Left lung (tissue), 10 donors: ENCODE measurements around the gene BPIFA1. TPM values are rescaled to one million over a fixed set of nuclear protein-coding genes. Genes with fewer than 3 reads are reported as not detected.

Experiments
- ATAC-seq: fragments of 200-7000 bp; cut with Tn5 transposase; one replicate; pipeline ENCODE4 v1.9.1; 2020; ENCODE audit warnings: moderate library complexity
- DNase-seq, 4 donors: peaks; one replicate each; pipeline ENCODE4 v3.0.0-alpha.2; 2013 to 2020
- H3K27ac ChIP-seq, 2 donors: fragments of 200-600 bp; sonication (generic) in 1 of 2; one replicate each; pipeline versions ENCODE4 v1.5.0 to v1.8.0; 2020 to 2021
- H3K27me3 ChIP-seq, 2 donors: fragments of 200-600 bp; sonication (generic) in 1 of 2; one replicate each; pipeline versions ENCODE4 v1.5.0 to v1.8.0; 2020 to 2021
- H3K36me3 ChIP-seq, 2 donors: fragments of 200-600 bp; sonication (generic) in 1 of 2; one replicate each; pipeline versions ENCODE4 v1.5.0 to v1.8.0; 2020 to 2021
- H3K4me1 ChIP-seq, 2 donors: fragments of 200-600 bp; one replicate each; pipeline ENCODE4 v1.8.0; 2021
- H3K4me3 ChIP-seq, 2 donors: fragments of 200-600 bp; sonication (generic) in 1 of 2; one replicate each; pipeline versions ENCODE4 v1.5.0 to v1.8.0; 2020 to 2021; ENCODE audit warnings: mild to moderate bottlenecking in 1 of 2
- H3K9me3 ChIP-seq, 2 donors: fragments of 200-600 bp; sonication (generic) in 1 of 2; one replicate each; pipeline versions ENCODE4 v1.5.0 to v1.8.0; 2020 to 2021
- CTCF ChIP-seq, 2 donors: fragments of 200-600 bp; sonication (generic) in 1 of 2; IDR thresholded peaks; one replicate each; pipeline versions ENCODE4 v1.5.0 to v1.8.0; 2021; ENCODE audit warnings: antibody characterized with exemption in 2 of 2
- intact Hi-C, 2 donors: fragments of 100-400 bp; cut with DNase I; formaldehyde crosslinking; loops; one replicate each; pipeline versions ENCODE4 v1.11.2 to v1.14.2; 2022
- polyA plus RNA-seq, 6 donors: library from polyadenylated mRNA; unstranded; fragments of 120-200 nt; gene quantifications; one replicate each; pipeline ENCODE4 v1.2.1, GENCODE V29; 2013; ENCODE audit not compliant: insufficient read length in 6 of 6
- total RNA-seq, 2 donors: library from RNA; stranded (reverse); fragmentation: NEBNext Ultra II Directional; extraction: Animal tissue kit (Norgen Biotek cat#: 25700); gene quantifications; one replicate each; pipeline ENCODE4 v1.2.1, GENCODE V29; 2021
- donor health status: DM: no; HTN: yes; CAD: no.
- donor health status: DM: no; HTN: no; CAD: no.

Gene BPIFA1
- total and polyA plus RNA-seq, 8 donors: 9.2 TPM; not detected in 7

DNA sequence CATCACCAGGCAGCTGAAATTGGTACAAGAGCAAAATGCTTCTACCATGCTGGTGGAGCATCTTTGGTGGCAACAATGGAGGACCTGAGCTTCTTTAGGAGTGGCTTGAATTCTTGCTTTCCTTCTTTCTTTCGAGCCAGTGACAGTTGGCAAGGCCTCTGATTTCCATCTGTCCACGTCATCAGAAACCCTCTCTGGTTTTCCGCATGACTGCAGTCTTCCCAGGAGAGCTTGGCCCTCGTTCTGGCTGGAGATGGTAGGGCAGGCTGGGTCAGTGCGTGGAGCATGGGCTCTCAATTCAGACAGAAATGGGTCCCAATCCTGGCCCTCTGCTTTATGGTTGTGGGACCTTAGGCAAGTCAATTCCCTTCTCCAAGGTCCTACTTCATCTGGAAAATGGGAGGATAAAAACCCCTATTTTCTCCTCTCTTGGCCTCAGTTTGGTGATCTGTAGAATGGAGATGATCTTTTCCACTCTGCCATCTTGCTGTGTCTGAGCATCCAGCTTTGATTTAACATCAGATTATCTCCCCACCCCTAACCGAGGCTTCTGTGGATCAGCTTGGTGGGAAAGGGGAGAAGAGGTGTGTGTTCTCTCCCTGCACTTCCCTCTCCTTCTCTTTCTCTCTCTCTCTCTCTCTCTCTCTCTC, 43.6 kb downstream of the BPIFA1 start:
- TF ChIP-seq CTCF (IDR thresholded peaks at IDR 0.05): no peak
- Histone ChIP-seq H3K9me3 (no peaks in the 10 kb centered on the region), H3K36me3 (no peaks in the 10 kb centered on the region), H3K27ac (no peak overlapping the region), H3K4me3 (no peak overlapping the region), H3K27me3 (peaks cover 0 to 22% of the 10 kb centered on the region in 2 donors), H3K4me1 (no peaks in the 10 kb centered on the region)
- no peak for ATAC-seq
- no peak for DNase-seq
- intact Hi-C loops: no loop called here

DNA sequence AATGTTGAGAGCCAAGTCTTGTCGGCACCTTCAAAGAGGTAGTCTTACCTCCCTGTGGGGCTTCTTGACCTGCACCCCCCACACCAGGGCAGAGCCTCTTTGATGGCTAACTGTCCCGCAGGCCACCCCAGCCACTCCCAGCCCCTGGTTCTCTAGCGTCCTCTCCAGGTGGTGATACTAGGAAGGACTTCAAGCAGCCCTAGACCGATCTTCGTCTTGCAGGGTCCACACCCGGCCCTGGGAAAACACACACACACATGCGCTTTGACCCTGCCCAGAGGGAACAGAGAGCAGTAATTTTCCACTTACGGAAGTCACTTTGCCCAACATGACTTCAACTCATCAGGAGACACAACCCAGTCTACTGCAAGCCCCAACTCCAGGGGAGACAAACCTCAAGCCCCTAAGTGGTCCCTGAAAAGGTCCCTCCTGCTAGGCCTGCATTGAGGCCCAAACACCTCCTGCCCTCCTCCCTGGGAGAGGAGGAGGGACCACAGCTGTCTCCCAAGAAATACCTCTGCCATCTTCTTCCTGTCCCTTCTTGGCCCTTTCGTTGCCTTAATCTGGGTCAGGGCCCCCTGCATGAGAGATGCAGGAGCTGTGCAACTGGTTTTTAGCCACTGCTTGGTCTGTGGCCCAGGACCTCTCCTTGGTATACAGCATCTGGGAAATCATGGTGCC, 44.3 kb downstream of the BPIFA1 start:
- no peaks in the 10 kb centered on the region for H3K9me3 ChIP-seq
- DNase-seq: no peak
- no peak for TF ChIP-seq CTCF (IDR thresholded peaks at IDR 0.05)
- H3K27ac ChIP-seq: no peak overlapping the region
- ATAC-seq: no peak
- intact Hi-C loops: no loop called here
- H3K27me3 ChIP-seq: peaks cover 0 to 22% of the 10 kb centered on the region in 2 donors
- H3K4me3 ChIP-seq: no peak overlapping the region
- H3K4me1 ChIP-seq: no peaks in the 10 kb centered on the region
- H3K36me3 ChIP-seq: no peaks in the 10 kb centered on the region

DNA sequence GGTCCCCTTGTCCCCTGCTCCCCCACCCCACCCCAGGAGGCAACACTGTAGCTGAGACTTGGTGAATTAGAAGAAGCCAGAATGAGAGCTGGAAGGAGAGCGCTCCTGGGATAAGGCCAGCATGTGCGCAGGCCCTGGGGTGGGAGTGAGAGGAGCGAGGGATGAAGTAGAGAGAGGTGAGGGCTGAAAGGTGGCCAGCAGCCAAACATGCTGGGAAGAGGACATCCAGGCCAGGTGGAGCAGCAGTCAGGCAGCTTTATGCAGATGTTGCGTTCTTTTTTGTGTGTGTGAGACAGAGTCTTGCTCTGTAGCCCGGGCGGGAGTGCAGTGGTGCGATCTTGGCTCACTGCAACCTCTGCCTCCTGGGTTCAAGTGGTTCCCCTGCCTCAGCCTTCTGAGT, 45.0 kb downstream of the BPIFA1 start:
- H3K4me1 ChIP-seq: no peaks in the 10 kb centered on the region
- H3K36me3 ChIP-seq: no peaks in the 10 kb centered on the region
- ATAC-seq (no peak), DNase-seq (no peak)
- no peak overlapping the region for H3K27ac ChIP-seq
- intact Hi-C loops: no loop called here
- H3K4me3 ChIP-seq: no peak overlapping the region
- no peaks in the 10 kb centered on the region for H3K9me3 ChIP-seq
- H3K27me3 ChIP-seq: peaks cover 0 to 22% of the 10 kb centered on the region in 2 donors
- TF ChIP-seq CTCF (IDR thresholded peaks at IDR 0.05): no peak

- Histone ChIP-seq H3K27ac (no peak overlapping the region), H3K4me1 (no peaks in the 10 kb centered on the region), H3K27me3 (peaks cover 0 to 22% of the 10 kb centered on the region in 2 donors), H3K4me3 (no peak overlapping the region), H3K9me3 (no peaks in the 10 kb centered on the region), H3K36me3 (no peaks in the 10 kb centered on the region)
- TF ChIP-seq CTCF (IDR thresholded peaks at IDR 0.05): no peak
- DNase-seq (no peak), ATAC-seq (no peak)
- intact Hi-C loops: no loop called here
Measured at GRCh38 chr20:33281550-33282146, 45.9 kb downstream of the BPIFA1 start.

- Histone ChIP-seq H3K4me1 (no peaks in the 10 kb centered on the region), H3K9me3 (no peaks in the 10 kb centered on the region), H3K27ac (no peak overlapping the region), H3K36me3 (no peaks in the 10 kb centered on the region), H3K27me3 (peaks cover 0 to 22% of the 10 kb centered on the region in 2 donors), H3K4me3 (no peak overlapping the region)
- ATAC-seq (no peak), DNase-seq (no peak)
- TF ChIP-seq CTCF (IDR thresholded peaks at IDR 0.05): no peak
- intact Hi-C loops: no loop called here
Measured at GRCh38 chr20:33282196-33282934, 46.6 kb downstream of the BPIFA1 start.
